Measurements from ENCODE around the gene USF3. TPM values are rescaled to one million over a fixed set of nuclear protein-coding genes. Genes with fewer than 3 reads are reported as not detected.

The USF3 gene
- total and polyA plus RNA-seq, 9 of the 15 experiments (the other 6 are each of a cell fraction or from before 2014, with no cell fraction given) = 1.4 to 6.9 (median 3.1) TPM

- peak in 1 of 3 experiments; percentile 63; a peak in 2 of 6 replicates for TF ChIP-seq ZBTB11 (CRISPR knock-in tag; IDR thresholded peaks at IDR 0.05)
Measured at GRCh38 chr3:113695786-113696645, at the start of gene USF3 (continued).

GRCh38 chr3:113745756-113746547 is 49.5 kb upstream of the USF3 start, which contains the start of gene NAA50:
TSS of gene NAA50 (minus strand) at chr3:113746249. CDS start at chr3:113745949, 300 bp downstream.
- Histone ChIP-seq H3K4me3 (peak within 1 kb of the TSS; percentile 90), H3K4me2 (ENCODE audit: insufficient read depth, low read length) (peak within 1 kb of the TSS; percentile 96), H3K79me2 (ENCODE audit: control insufficient read depth, insufficient read depth, low read length) (peaks cover 92% of the 10 kb centered on the region), H3K4me1 (replicated peaks in 1 of 2; ENCODE audit: control insufficient read depth in 2 of 2, insufficient read depth in 2 of 2, low read length in 2 of 2) (peaks cover 6 to 11% of the 10 kb centered on the region in 2 experiments), H3K9me3 (replicated peaks; ENCODE audit: control insufficient read depth, insufficient read depth, low read depth, low read length) (no peaks in the 10 kb centered on the region), H3K9me1 (ENCODE audit: control insufficient read depth, insufficient read depth, low read length) (no peaks in the 10 kb centered on the region), H3K9ac (ENCODE audit: insufficient read depth in 1 of 2, low read depth in 2 of 2, low read length in 2 of 2) (peak within 1 kb of the TSS; percentile 93 to 95), H3K27me3 (ENCODE audit: control insufficient read depth in 2 of 2, insufficient read depth in 2 of 2, low read length in 2 of 2) (no peaks in the 10 kb centered on the region), H3K27ac (ENCODE audit: extremely low read depth, low read depth, low read length) (peak within 1 kb of the TSS; percentile 98), H2AFZ (ENCODE audit: low read depth, low read length) (peak within 1 kb of the TSS; percentile 93), H4K20me1 (replicated peaks; ENCODE audit: control insufficient read depth, insufficient read depth, low read length) (peaks cover 9% of the 10 kb centered on the region; the same call in 1 of the 2 replicates), H3K36me3 (ENCODE audit: control insufficient read depth, insufficient read depth, low read length) (peaks cover 20% of the 10 kb centered on the region; the same call in 1 of the 3 replicates)
- FAIRE-seq (peak; percentile 11), ATAC-seq (peak; percentile 72), DNase-seq (ENCODE audit: extremely low read depth in 1 of 4, low spot score in 3 of 4) (peak; percentile 81 to 92 (median 85))
- no TSS peak for BruUV-seq (replicated peaks)
- CTCF ChIA-PET (ENCODE audit: low intra/inter-chr PET ratio) = interaction anchor here (0.7 kb wide), 1 partner anchor 251 kb away, joined by 3 read pairs; no protein-coding TSS in a partner anchor
- in situ Hi-C loops (cut with MboI) (no loop called here), intact Hi-C loops (cut with micrococcal nuclease) (loop anchor here (2.0 to 5.0 kb wide), 3 partner anchors 49 to 249 kb away; partner anchors contain the start of gene USF3)
- 1% methylated on average over 34 of the region's 72 CpGs for WGBS (ENCODE audit: insufficient coverage, low coverage, missing lambda C conversion rate)
- POLR2A ChIA-PET = interaction anchor here (1.3 to 1.5 kb wide), 2 partner anchors 10 to 11 kb away, joined by 4 read pairs; no protein-coding TSS in a partner anchor
- TF ChIP-seq EP400 (IDR thresholded peaks at IDR 0.05) (peak; percentile 81; the same call in 1 of the 2 replicates), BHLHE40 (IDR thresholded peaks at IDR 0.05; ENCODE audit: low read length) (peak; percentile 88), BCOR (IDR thresholded peaks at IDR 0.05) (0 out of 2 replicates have a peak, but pooled peaks have one; percentile 17), NR2C2 (CRISPR knock-in tag; IDR thresholded peaks at IDR 0.05) (peak; percentile 95), NR2C2 (tag; IDR thresholded peaks at IDR 0.05) (peak; percentile 99), TBP (optimal IDR thresholded peaks at IDR 0.05; ENCODE audit: low read depth, low read length) (peak; percentile 72), ZNF766 (CRISPR knock-in tag; conservative IDR thresholded peaks at IDR 0.05) (peak; percentile 52; the same call in 1 of the 2 replicates), CHCHD3 (CRISPR knock-in tag; IDR thresholded peaks at IDR 0.05) (0 out of 2 replicates have a peak, but pooled peaks have one; percentile 53), ESRRB (CRISPR knock-in tag; IDR thresholded peaks at IDR 0.05; ENCODE audit: borderline replicate concordance) (no peak), NR4A1 (CRISPR knock-in tag; IDR thresholded peaks at IDR 0.05) (no peak), NR4A1 (tag; IDR thresholded peaks at IDR 0.05) (no peak), ZNF644 (tag; IDR thresholded peaks at IDR 0.05; ENCODE audit: low read depth) (no peak), PML (IDR thresholded peaks at IDR 0.05; ENCODE audit: low read length) (peak; percentile 40; the same call in 1 of the 2 replicates), ZNF274 (IDR thresholded peaks at IDR 0.05; ENCODE audit: borderline replicate concordance, low read depth, low read length) (no peak)
